Activated CD8-positive, alpha-beta T cell treated with anti-CD3 and anti-CD28 coated beads for 36 hours (primary cell): ENCODE measurements around the gene RPUSD3. TPM values are rescaled to one million over a fixed set of nuclear protein-coding genes. Genes with fewer than 3 reads are reported as not detected.

ENCODE experiments used
- ATAC-seq: fragments of 200-7000 bp; cut with Tn5 transposase; one replicate; pipeline ENCODE4 v1.10.0; 2021; ENCODE audit warnings: mild to moderate bottlenecking, moderate library complexity
- CTCF ChIA-PET: fragments of 350-600 bp; sonication (Branson Sonifier 250); formaldehyde crosslinking; loops from one replicate; lab custom pipeline; 2021; ENCODE audit warnings: antibody characterized with exemption; lab: Charles Lee
- POLR2A ChIA-PET: fragments of 350-600 bp; sonication (Branson Sonifier 250); formaldehyde crosslinking; loops from one replicate; lab custom pipeline; 2021; ENCODE audit warnings: antibody characterized with exemption; lab: Charles Lee
- DNase-seq: peaks from one replicate; pipeline ENCODE4 v3.0.0-alpha.2; 2020
- H3K27ac Mint-ChIP-seq: one replicate; pipeline ENCODE4 v1.8.0; 2021; ENCODE audit warnings: mild to moderate bottlenecking, mixed read lengths
- H3K27me3 Mint-ChIP-seq: one replicate; pipeline ENCODE4 v1.8.0; 2021; ENCODE audit warnings: mixed read lengths
- H3K36me3 Mint-ChIP-seq: one replicate; pipeline ENCODE4 v1.8.0; 2021; ENCODE audit warnings: low read depth, mixed read lengths
- H3K4me1 Mint-ChIP-seq: one replicate; pipeline ENCODE4 v1.8.0; 2021; ENCODE audit warnings: low read depth, mixed read lengths
- H3K4me3 Mint-ChIP-seq: one replicate; pipeline ENCODE4 v1.8.0; 2021; ENCODE audit warnings: mild to moderate bottlenecking, moderate library complexity, mixed read lengths
- H3K9me3 Mint-ChIP-seq: one replicate; pipeline ENCODE4 v1.8.0; 2021; ENCODE audit warnings: mixed read lengths
- CTCF ChIP-seq: fragments of 200-600 bp; IDR thresholded peaks from one replicate; pipeline ENCODE4 v1.8.0; 2022; ENCODE audit warnings: antibody characterized with exemption, mild to moderate bottlenecking
- intact Hi-C: fragments of 100-400 bp; cut with micrococcal nuclease; formaldehyde crosslinking; loops from one replicate; pipeline ENCODE4 v1.10.0; 2022
- total RNA-seq, 2 experiments: library from RNA; stranded (reverse); gene quantifications; one replicate each; pipeline ENCODE4 v1.2.3, GENCODE V29; 2021

RPUSD3 gene
- total RNA-seq, 2 experiments from 2014 or later, result 78.8 to 83.5 TPM

- no peak for TF ChIP-seq CTCF
- POLR2A ChIA-PET, result interaction anchor here (1.1 to 1.8 kb wide), 3 partner anchors 9 to 16 kb away, joined by 4 read pairs; no protein-coding TSS in a partner anchor
- peaks cover 41% of the 10 kb centered on the region for H3K36me3 Mint-ChIP-seq
Measured at GRCh38 chr3:9810846-9811245, 33.0 kb downstream of the RPUSD3 start.

GRCh38 chr3:9810433-9810770, 33.4 kb downstream of the RPUSD3 start:
- intact Hi-C loops, result no loop called here
- Mint-ChIP-seq H3K27ac (peak overlapping the region; percentile 23), H3K4me3 (peak overlapping the region; percentile 22), H3K36me3 (peaks cover 44% of the 10 kb centered on the region), H3K4me1 (peaks cover 42% of the 10 kb centered on the region), H3K9me3 (no peaks in the 10 kb centered on the region), H3K27me3 (no peaks in the 10 kb centered on the region)
- no peak for ATAC-seq
- no peak for TF ChIP-seq CTCF
- POLR2A ChIA-PET, result interaction anchor here (1.1 to 1.8 kb wide), 3 partner anchors 9 to 17 kb away, joined by 4 read pairs; no protein-coding TSS in a partner anchor
- no peak for DNase-seq
- CTCF ChIA-PET, result no interaction called here

More at GRCh38 chr3:9810846-9811245, 33.0 kb downstream of the RPUSD3 start:
- Mint-ChIP-seq H3K27ac (peak overlapping the region; percentile 23), H3K4me3 (peak overlapping the region; percentile 22), H3K4me1 (peaks cover 42% of the 10 kb centered on the region), H3K9me3 (no peaks in the 10 kb centered on the region), H3K27me3 (no peaks in the 10 kb centered on the region)
- DNase-seq (no peak), ATAC-seq (no peak)
- intact Hi-C loops, result no loop called here
- CTCF ChIA-PET, result no interaction called here

- ChIA-PET POLR2A (interaction anchor here (0.8 to 2.7 kb wide), 6 partner anchors 7 to 77 kb away, joined by 3 to 15 read pairs (median 4); partner anchors contain the start of genes ARPC4 and TADA3), CTCF (interaction anchor here (1.2 to 2.2 kb wide), 3 partner anchors 16 to 137 kb away, joined by 4 to 12 read pairs (median 7); partner anchors contain the start of gene ARPC4)
- no peaks in the 10 kb centered on the region for H3K9me3 Mint-ChIP-seq
- H3K27ac Mint-ChIP-seq, result peak within 1 kb of the TSS; percentile 90
- H3K36me3 Mint-ChIP-seq, result peaks cover 50% of the 10 kb centered on the region
- no peaks in the 10 kb centered on the region for H3K27me3 Mint-ChIP-seq
- ATAC-seq (peak; percentile 28), DNase-seq (peak; percentile 40)
- H3K4me3 Mint-ChIP-seq, result peak within 1 kb of the TSS; percentile 75
- intact Hi-C loops, result no loop called here
- peaks cover 42% of the 10 kb centered on the region for H3K4me1 Mint-ChIP-seq
- no peak for TF ChIP-seq CTCF
Measured at GRCh38 chr3:9809615-9810432, 34.0 kb downstream of the RPUSD3 start, which contains the start of gene TTLL3. Gene TTLL3 (plus strand): TSS chr3:9810262. CDS start chr3:9810662, 400 bp downstream.

- intact Hi-C loops, result no loop called here
- ChIA-PET POLR2A (interaction anchor here (0.8 to 2.7 kb wide), 7 partner anchors 8 to 76 kb away, joined by 3 to 15 read pairs (median 3); partner anchors contain the start of genes ARPC4, RPUSD3 and TADA3), CTCF (interaction anchor here (1.0 to 3.2 kb wide), 8 partner anchors 9 to 306 kb away, joined by 3 to 12 read pairs (median 5); partner anchors contain the start of gene ARPC4)
- ATAC-seq (peak; percentile 26), DNase-seq (peak; percentile 39)
- Mint-ChIP-seq H3K4me3 (peak overlapping the region; percentile 75), H3K27ac (peak overlapping the region; percentile 90), H3K36me3 (peaks cover 56% of the 10 kb centered on the region), H3K27me3 (no peaks in the 10 kb centered on the region), H3K4me1 (peaks cover 42% of the 10 kb centered on the region), H3K9me3 (no peaks in the 10 kb centered on the region)
- no peak for TF ChIP-seq CTCF
Measured at GRCh38 chr3:9809239-9809614, 34.6 kb downstream of the RPUSD3 start.
